Measurements from ENCODE around the gene RAD51D. TPM values are rescaled to one million over a fixed set of nuclear protein-coding genes. Genes with fewer than 3 reads are reported as not detected.

RAD51D gene
- total and polyA plus RNA-seq, 8 donors, result 13.6 to 20.8 (median 16.4) TPM

- H3K4me3 ChIP-seq, result no peak overlapping the region
- H3K9me3 ChIP-seq, result no peaks in the 10 kb centered on the region
- H3K36me3 ChIP-seq, result no peaks in the 10 kb centered on the region
- H3K4me1 ChIP-seq, result peaks cover 20 to 34% of the 10 kb centered on the region in 2 donors
- H3K27ac ChIP-seq, result peak overlapping the region; percentile 65 to 89
- no peaks in the 10 kb centered on the region for H3K27me3 ChIP-seq
- no peak for TF ChIP-seq CTCF (IDR thresholded peaks at IDR 0.05)
- ATAC-seq, result peak; percentile 47
- intact Hi-C loops (cut with DNase I), result no loop called here
- DNase-seq, result no peak
These were observed 68.0 kb downstream of the RAD51D start for GRCh38 chr17:35051579-35052240.

- ATAC-seq (peak; percentile 73), DNase-seq (no peak)
- no peaks in the 10 kb centered on the region for H3K9me3 ChIP-seq
- H3K27me3 ChIP-seq, result no peaks in the 10 kb centered on the region
- TF ChIP-seq CTCF (IDR thresholded peaks at IDR 0.05), result no peak
- H3K27ac ChIP-seq, result peak overlapping the region; percentile 65 to 89
- intact Hi-C loops (cut with DNase I), result no loop called here
- H3K4me1 ChIP-seq, result peaks cover 20 to 39% of the 10 kb centered on the region in 2 donors
- no peaks in the 10 kb centered on the region for H3K36me3 ChIP-seq
- H3K4me3 ChIP-seq, result no peak overlapping the region
These were observed 68.5 kb downstream of the RAD51D start for GRCh38 chr17:35051183-35051578.

- Histone ChIP-seq H3K9me3 (no peaks in the 10 kb centered on the region), H3K4me3 (no peak overlapping the region), H3K36me3 (no peaks in the 10 kb centered on the region), H3K27ac (peak overlapping the region in 1 of 2 donors; percentile 89), H3K4me1 (peaks cover 20 to 49% of the 10 kb centered on the region in 2 donors), H3K27me3 (no peaks in the 10 kb centered on the region)
- intact Hi-C loops (cut with DNase I), result no loop called here
- TF ChIP-seq CTCF (IDR thresholded peaks at IDR 0.05), result no peak
- DNase-seq (no peak), ATAC-seq (no peak)
These were observed 69.5 kb downstream of the RAD51D start for GRCh38 chr17:35050170-35050569.

GRCh38 chr17:35048685-35049379 is 70.8 kb downstream of the RAD51D start:
- H3K27me3 ChIP-seq, result no peaks in the 10 kb centered on the region
- ATAC-seq (no peak), DNase-seq (no peak)
- no peak for TF ChIP-seq CTCF (IDR thresholded peaks at IDR 0.05)
- H3K36me3 ChIP-seq, result no peaks in the 10 kb centered on the region
- no peak overlapping the region for H3K4me3 ChIP-seq
- intact Hi-C loops (cut with DNase I), result no loop called here
- H3K27ac ChIP-seq, result no peak overlapping the region
- peaks cover 20 to 50% of the 10 kb centered on the region in 2 donors for H3K4me1 ChIP-seq
- H3K9me3 ChIP-seq, result no peaks in the 10 kb centered on the region

GRCh38 chr17:35046740-35047283 is 72.8 kb downstream of the RAD51D start:
- DNase-seq, result no peak
- Histone ChIP-seq H3K27ac (no peak overlapping the region), H3K36me3 (no peaks in the 10 kb centered on the region), H3K4me3 (no peak overlapping the region), H3K9me3 (no peaks in the 10 kb centered on the region), H3K4me1 (peaks cover 12 to 35% of the 10 kb centered on the region in 2 donors), H3K27me3 (no peaks in the 10 kb centered on the region)
- intact Hi-C loops (cut with DNase I), result no loop called here
- no peak for TF ChIP-seq CTCF (IDR thresholded peaks at IDR 0.05)
- ATAC-seq, result no peak
